ENCODE data around the gene SLC12A4. TPM values are rescaled to one million over a fixed set of nuclear protein-coding genes. Genes with fewer than 3 reads are reported as not detected.

Gene SLC12A4
- polyA plus RNA-seq, 2 of the 4 experiments (the other 2 are of a cell fraction): 18.2 to 33.2 TPM

DNA sequence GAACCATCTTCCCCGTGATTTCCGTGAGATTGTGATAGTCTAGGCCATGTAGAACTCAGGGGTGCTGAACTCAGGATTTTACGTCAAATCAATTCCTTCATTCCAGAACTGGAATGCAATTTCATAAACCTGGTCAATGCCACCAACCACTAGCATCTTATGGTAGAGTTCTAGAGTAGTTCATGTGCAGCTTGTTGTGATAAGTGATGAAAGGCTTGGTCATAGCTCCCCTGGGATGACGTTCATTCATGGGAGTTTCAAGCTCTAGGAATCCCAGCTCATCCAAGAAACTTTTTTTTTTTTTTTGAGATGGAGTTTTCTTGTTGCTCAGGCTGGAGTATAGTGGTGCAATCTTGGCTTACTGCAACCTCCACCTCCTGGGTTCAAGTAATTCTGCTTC is 34.6 kb upstream of the SLC12A4 start:
- TF ChIP-seq NPAS2 (CRISPR knock-in tag; IDR thresholded peaks at IDR 0.05; ENCODE audit: borderline replicate concordance): no peak
- no peak for ATAC-seq
- no peaks in the 10 kb centered on the region for H3K9me3 ChIP-seq
- ChIA-PET CTCF (interaction anchor here (0.6 to 2.3 kb wide), 5 partner anchors 9 to 1688 kb away, joined by 3 to 7 read pairs (median 4); no protein-coding TSS in a partner anchor), POLR2A (interaction anchor here (2.0 kb wide), 1 partner anchor 19 kb away, joined by 6 read pairs; the partner anchor contains the start of genes DDX28 and DUS2)
- no peak for DNase-seq (ENCODE audit: low read depth in 1 of 2, low spot score in 1 of 2)
- H3K4me1 ChIP-seq: no peaks in the 10 kb centered on the region
- H3K4me3 ChIP-seq: no peak overlapping the region
- no peak for FAIRE-seq
- H3K4me2 ChIP-seq: no peak overlapping the region
- no peak overlapping the region for H3K27ac ChIP-seq
- 67% methylated on average over 4 of the region's 4 CpGs for WGBS (ENCODE audit: missing lambda C conversion rate)

DNA sequence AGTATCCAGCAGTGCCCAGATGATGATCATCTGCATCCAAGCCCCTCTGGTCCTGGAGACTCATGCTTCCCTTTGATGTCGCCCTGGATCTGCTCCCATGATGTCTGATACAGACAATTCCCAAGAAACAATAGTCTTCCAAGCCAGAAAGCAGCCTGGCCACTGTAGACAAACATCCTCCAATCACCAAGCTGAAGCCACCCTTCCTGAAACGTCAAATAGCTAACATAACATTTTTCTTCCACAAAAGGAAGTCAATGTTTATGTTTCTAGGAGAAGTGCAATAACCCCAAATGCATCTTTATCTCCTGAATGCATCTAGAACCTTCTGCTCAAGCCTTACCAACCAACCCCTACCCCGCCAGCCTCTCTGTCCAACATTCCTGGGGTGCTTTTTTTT is 32.0 kb upstream of the SLC12A4 start:
- Histone ChIP-seq H3K9me3 (no peaks in the 10 kb centered on the region), H3K4me2 (no peak overlapping the region), H3K27ac (no peak overlapping the region), H3K4me1 (no peaks in the 10 kb centered on the region), H3K4me3 (no peak overlapping the region)
- FAIRE-seq (no peak), ATAC-seq (no peak), DNase-seq (ENCODE audit: low read depth in 1 of 2, low spot score in 1 of 2) (no peak)
- POLR2A ChIA-PET: no interaction called here
- TF ChIP-seq ZNF302 (CRISPR knock-in tag; IDR thresholded peaks at IDR 0.05) (no peak), RFX5 (IDR thresholded peaks at IDR 0.05) (no peak), NFE2L2 (conservative IDR thresholded peaks at IDR 0.05; ENCODE audit: low read length) (no peak), CHD2 (IDR thresholded peaks at IDR 0.05; ENCODE audit: low read length, partially characterized antibody) (no peak), MAFK (IDR thresholded peaks at IDR 0.05; ENCODE audit: partially characterized antibody) (no peak), KDM5A (IDR thresholded peaks at IDR 0.05) (no peak), NPAS2 (CRISPR knock-in tag; IDR thresholded peaks at IDR 0.05; ENCODE audit: borderline replicate concordance) (no peak), CBX2 (IDR thresholded peaks at IDR 0.05; ENCODE audit: borderline replicate concordance, low read depth) (no peak)
- TF ChIP-seq, protein P1, sequence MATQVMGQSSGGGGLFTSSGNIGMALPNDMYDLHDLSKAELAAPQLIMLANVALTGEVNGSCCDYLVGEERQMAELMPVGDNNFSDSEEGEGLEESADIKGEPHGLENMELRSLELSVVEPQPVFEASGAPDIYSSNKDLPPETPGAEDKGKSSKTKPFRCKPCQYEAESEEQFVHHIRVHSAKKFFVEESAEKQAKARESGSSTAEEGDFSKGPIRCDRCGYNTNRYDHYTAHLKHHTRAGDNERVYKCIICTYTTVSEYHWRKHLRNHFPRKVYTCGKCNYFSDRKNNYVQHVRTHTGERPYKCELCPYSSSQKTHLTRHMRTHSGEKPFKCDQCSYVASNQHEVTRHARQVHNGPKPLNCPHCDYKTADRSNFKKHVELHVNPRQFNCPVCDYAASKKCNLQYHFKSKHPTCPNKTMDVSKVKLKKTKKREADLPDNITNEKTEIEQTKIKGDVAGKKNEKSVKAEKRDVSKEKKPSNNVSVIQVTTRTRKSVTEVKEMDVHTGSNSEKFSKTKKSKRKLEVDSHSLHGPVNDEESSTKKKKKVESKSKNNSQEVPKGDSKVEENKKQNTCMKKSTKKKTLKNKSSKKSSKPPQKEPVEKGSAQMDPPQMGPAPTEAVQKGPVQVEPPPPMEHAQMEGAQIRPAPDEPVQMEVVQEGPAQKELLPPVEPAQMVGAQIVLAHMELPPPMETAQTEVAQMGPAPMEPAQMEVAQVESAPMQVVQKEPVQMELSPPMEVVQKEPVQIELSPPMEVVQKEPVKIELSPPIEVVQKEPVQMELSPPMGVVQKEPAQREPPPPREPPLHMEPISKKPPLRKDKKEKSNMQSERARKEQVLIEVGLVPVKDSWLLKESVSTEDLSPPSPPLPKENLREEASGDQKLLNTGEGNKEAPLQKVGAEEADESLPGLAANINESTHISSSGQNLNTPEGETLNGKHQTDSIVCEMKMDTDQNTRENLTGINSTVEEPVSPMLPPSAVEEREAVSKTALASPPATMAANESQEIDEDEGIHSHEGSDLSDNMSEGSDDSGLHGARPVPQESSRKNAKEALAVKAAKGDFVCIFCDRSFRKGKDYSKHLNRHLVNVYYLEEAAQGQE (IDR thresholded peaks at IDR 0.05): no peak
- TF ChIP-seq, protein P2, sequence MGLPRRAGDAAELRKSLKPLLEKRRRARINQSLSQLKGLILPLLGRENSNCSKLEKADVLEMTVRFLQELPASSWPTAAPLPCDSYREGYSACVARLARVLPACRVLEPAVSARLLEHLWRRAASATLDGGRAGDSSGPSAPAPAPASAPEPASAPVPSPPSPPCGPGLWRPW (IDR thresholded peaks at IDR 0.05): no peak
- TF ChIP-seq, protein P3, sequence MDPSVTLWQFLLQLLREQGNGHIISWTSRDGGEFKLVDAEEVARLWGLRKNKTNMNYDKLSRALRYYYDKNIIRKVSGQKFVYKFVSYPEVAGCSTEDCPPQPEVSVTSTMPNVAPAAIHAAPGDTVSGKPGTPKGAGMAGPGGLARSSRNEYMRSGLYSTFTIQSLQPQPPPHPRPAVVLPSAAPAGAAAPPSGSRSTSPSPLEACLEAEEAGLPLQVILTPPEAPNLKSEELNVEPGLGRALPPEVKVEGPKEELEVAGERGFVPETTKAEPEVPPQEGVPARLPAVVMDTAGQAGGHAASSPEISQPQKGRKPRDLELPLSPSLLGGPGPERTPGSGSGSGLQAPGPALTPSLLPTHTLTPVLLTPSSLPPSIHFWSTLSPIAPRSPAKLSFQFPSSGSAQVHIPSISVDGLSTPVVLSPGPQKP (IDR thresholded peaks at IDR 0.05; ENCODE audit: low read depth, low read length): no peak
- TF ChIP-seq, protein P4, sequence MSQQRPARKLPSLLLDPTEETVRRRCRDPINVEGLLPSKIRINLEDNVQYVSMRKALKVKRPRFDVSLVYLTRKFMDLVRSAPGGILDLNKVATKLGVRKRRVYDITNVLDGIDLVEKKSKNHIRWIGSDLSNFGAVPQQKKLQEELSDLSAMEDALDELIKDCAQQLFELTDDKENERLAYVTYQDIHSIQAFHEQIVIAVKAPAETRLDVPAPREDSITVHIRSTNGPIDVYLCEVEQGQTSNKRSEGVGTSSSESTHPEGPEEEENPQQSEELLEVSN (IDR thresholded peaks at IDR 0.05; ENCODE audit: borderline replicate concordance, low read depth): no peak
- CTCF ChIA-PET: no interaction called here
- 45% methylated on average over 3 of the region's 3 CpGs for WGBS (ENCODE audit: missing lambda C conversion rate)

DNA sequence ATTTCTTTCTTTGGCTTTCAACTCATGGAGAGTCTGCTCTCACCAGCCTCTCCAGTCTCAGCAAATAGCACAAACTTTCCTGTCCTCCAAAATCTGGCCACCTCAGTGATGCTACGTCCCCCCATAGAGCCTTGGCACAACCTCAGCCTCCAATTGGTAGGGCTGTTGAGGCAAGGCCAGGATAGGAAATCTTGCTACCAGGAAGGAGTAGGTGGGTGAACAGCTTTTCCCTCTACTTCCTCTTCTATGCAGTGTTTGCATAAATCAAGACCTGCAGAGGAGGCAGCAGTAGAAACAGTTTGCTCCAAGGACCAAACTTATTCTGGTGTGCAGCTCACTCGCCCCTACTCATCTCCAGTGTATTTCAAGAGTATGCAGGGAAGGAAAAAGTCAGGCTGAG is 31.5 kb upstream of the SLC12A4 start:
- Histone ChIP-seq H3K4me3 (no peak overlapping the region), H3K4me1 (no peaks in the 10 kb centered on the region), H3K9me3 (no peaks in the 10 kb centered on the region), H3K4me2 (no peak overlapping the region), H3K27ac (no peak overlapping the region)
- DNase-seq (ENCODE audit: low read depth in 1 of 2, low spot score in 1 of 2): no peak
- no peak for ATAC-seq
- WGBS (ENCODE audit: missing lambda C conversion rate): 63% methylated on average over 2 of the region's 2 CpGs
- ChIA-PET POLR2A (no interaction called here), CTCF (interaction anchor here (1.5 kb wide), 1 partner anchor 23 kb away, joined by 4 read pairs; the partner anchor contains the start of genes DDX28 and DUS2)
- no peak for FAIRE-seq
- TF ChIP-seq, protein P5, sequence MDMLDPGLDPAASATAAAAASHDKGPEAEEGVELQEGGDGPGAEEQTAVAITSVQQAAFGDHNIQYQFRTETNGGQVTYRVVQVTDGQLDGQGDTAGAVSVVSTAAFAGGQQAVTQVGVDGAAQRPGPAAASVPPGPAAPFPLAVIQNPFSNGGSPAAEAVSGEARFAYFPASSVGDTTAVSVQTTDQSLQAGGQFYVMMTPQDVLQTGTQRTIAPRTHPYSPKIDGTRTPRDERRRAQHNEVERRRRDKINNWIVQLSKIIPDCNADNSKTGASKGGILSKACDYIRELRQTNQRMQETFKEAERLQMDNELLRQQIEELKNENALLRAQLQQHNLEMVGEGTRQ (IDR thresholded peaks at IDR 0.05): no peak
- TF ChIP-seq ZSCAN20 (CRISPR knock-in tag; IDR thresholded peaks at IDR 0.05) (no peak), ZC3H11A (IDR thresholded peaks at IDR 0.05) (no peak), CBX2 (IDR thresholded peaks at IDR 0.05; ENCODE audit: borderline replicate concordance, low read depth) (no peak), PHF8 (IDR thresholded peaks at IDR 0.05; ENCODE audit: borderline replicate concordance, low read depth) (no peak), JUN (IDR thresholded peaks at IDR 0.05) (no peak), MAFK (IDR thresholded peaks at IDR 0.05; ENCODE audit: partially characterized antibody) (no peak), HDAC2 (IDR thresholded peaks at IDR 0.05) (no peak)
- TF ChIP-seq, protein P1 (IDR thresholded peaks at IDR 0.05): no peak

Data from A549 (cell line).